ENCODE data around the gene SGK1.

Gene SGK1

GRCh38 chr6:134138226-134138975 is 179.5 kb downstream of the SGK1 start:
- 82 to 89% methylated on average over 3 of the region's 3 CpGs for WGBS, 2 experiments
- no peaks in the 10 kb centered on the region for H3K36me3 ChIP-seq (ENCODE audit: control insufficient read depth, insufficient read depth, low read length)
- H3K4me1 ChIP-seq (ENCODE audit: control insufficient read depth, insufficient read depth, low read length), result no peaks in the 10 kb centered on the region
- H3K27me3 ChIP-seq (ENCODE audit: control insufficient read depth, insufficient read depth, low read length, poor library complexity, severe bottlenecking), result no peaks in the 10 kb centered on the region
- H3K27ac ChIP-seq (ENCODE audit: insufficient read depth, low read depth, low read length, poor library complexity, severe bottlenecking), result no peak overlapping the region
- no peak overlapping the region for H3K4me3 ChIP-seq (ENCODE audit: insufficient read depth, low read depth, low read length)
- H3K9me3 ChIP-seq (ENCODE audit: control insufficient read depth, low read length), result no peaks in the 10 kb centered on the region

- Histone ChIP-seq H3K27ac (ENCODE audit: insufficient read depth, low read depth, low read length, poor library complexity, severe bottlenecking) (no peak overlapping the region), H3K4me1 (ENCODE audit: control insufficient read depth, insufficient read depth, low read length) (no peaks in the 10 kb centered on the region), H3K27me3 (ENCODE audit: control insufficient read depth, insufficient read depth, low read length, poor library complexity, severe bottlenecking) (no peaks in the 10 kb centered on the region), H3K4me3 (ENCODE audit: insufficient read depth, low read depth, low read length) (no peak overlapping the region), H3K9me3 (ENCODE audit: control insufficient read depth, low read length) (no peaks in the 10 kb centered on the region), H3K36me3 (ENCODE audit: control insufficient read depth, insufficient read depth, low read length) (no peaks in the 10 kb centered on the region)
- 90 to 91% methylated on average over 4 of the region's 4 CpGs for WGBS, 2 experiments
Observed at GRCh38 chr6:134134654-134135053, 183.3 kb downstream of the SGK1 start.

DNA sequence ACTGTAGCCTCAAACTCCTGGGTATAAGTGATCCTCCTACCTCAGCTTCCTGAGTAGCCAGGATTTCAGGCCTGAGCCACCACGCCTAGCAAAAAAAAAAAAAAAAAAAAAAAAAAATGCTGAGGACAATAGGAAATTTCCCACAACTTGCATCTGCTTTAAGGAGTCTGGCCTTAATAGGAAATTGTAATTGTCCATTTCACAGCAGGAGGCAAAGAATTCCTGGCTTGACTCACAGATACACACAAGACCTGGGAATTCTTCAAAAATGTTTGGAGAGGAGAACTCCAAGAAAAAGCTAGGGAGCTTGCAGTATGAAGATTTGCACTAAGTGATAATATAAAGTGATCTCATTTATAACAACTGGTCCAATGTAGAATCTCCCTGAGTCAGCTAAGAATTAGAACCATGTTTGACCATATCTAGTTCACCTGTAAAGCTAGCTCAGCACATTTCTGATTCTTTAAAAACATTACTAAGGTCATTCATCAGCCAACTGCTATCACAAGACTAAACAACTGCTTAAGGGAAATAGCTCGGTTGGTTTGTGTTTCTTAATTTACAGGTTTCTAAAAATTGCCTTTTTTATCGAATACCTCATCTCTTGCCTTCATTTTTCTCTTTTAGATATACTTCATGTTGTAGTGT is 185.3 kb downstream of the SGK1 start:
- Histone ChIP-seq H3K27me3 (ENCODE audit: control insufficient read depth, insufficient read depth, low read length, poor library complexity, severe bottlenecking) (no peaks in the 10 kb centered on the region), H3K4me1 (ENCODE audit: control insufficient read depth, insufficient read depth, low read length) (no peaks in the 10 kb centered on the region), H3K36me3 (ENCODE audit: control insufficient read depth, insufficient read depth, low read length) (no peaks in the 10 kb centered on the region), H3K27ac (ENCODE audit: insufficient read depth, low read depth, low read length, poor library complexity, severe bottlenecking) (no peak overlapping the region), H3K4me3 (ENCODE audit: insufficient read depth, low read depth, low read length) (no peak overlapping the region), H3K9me3 (ENCODE audit: control insufficient read depth, low read length) (no peaks in the 10 kb centered on the region)
- WGBS, 2 experiments, result 97 to 100% methylated on average over 2 to 3 of the region's 3 CpGs

GRCh38 chr6:134131530-134132139 is 186.3 kb downstream of the SGK1 start:
- H3K4me1 ChIP-seq (ENCODE audit: control insufficient read depth, insufficient read depth, low read length), result no peaks in the 10 kb centered on the region
- H3K4me3 ChIP-seq (ENCODE audit: insufficient read depth, low read depth, low read length), result no peak overlapping the region
- 95 to 96% methylated on average over 4 of the region's 4 CpGs for WGBS, 2 experiments
- no peak overlapping the region for H3K27ac ChIP-seq (ENCODE audit: insufficient read depth, low read depth, low read length, poor library complexity, severe bottlenecking)
- no peaks in the 10 kb centered on the region for H3K36me3 ChIP-seq (ENCODE audit: control insufficient read depth, insufficient read depth, low read length)
- no peaks in the 10 kb centered on the region for H3K9me3 ChIP-seq (ENCODE audit: control insufficient read depth, low read length)
- H3K27me3 ChIP-seq (ENCODE audit: control insufficient read depth, insufficient read depth, low read length, poor library complexity, severe bottlenecking), result no peaks in the 10 kb centered on the region

- Histone ChIP-seq H3K4me3 (ENCODE audit: insufficient read depth, low read depth, low read length) (no peak overlapping the region), H3K36me3 (ENCODE audit: control insufficient read depth, insufficient read depth, low read length) (no peaks in the 10 kb centered on the region), H3K4me1 (ENCODE audit: control insufficient read depth, insufficient read depth, low read length) (no peaks in the 10 kb centered on the region), H3K27ac (ENCODE audit: insufficient read depth, low read depth, low read length, poor library complexity, severe bottlenecking) (no peak overlapping the region), H3K27me3 (ENCODE audit: control insufficient read depth, insufficient read depth, low read length, poor library complexity, severe bottlenecking) (no peaks in the 10 kb centered on the region), H3K9me3 (ENCODE audit: control insufficient read depth, low read length) (no peaks in the 10 kb centered on the region)
- 82 to 100% methylated on average over 1 of the region's 1 CpG for WGBS, 2 experiments
Observed at GRCh38 chr6:134128146-134128545, 189.8 kb downstream of the SGK1 start.

DNA sequence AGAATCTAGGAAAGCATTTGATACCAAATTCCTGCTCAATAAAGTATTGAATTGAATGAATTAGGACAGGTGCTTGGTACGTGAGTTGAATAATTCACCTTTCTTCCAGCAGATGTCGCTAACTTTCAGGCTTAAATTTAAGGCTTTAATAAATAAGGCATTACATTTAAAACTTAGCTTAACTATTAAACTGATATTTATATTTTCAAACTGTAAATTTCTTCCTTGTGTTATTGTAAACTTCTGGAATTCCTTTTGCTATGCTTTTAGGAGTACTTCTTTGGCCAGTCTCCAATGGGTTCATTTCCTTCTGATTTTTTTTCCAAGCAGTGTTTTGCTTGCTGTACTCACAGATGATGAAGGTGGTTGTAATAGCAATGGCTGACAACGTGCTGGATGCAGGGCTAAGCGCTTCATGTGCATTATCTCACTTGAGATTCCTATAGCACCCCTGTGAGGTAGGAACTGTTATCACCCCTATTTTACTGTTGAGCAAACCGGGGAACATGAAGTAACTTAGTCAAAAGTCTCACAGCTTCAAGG is 194.2 kb downstream of the SGK1 start:
- no peaks in the 10 kb centered on the region for H3K9me3 ChIP-seq (ENCODE audit: control insufficient read depth, low read length)
- 25 to 36% methylated on average over 3 to 4 of the region's 5 CpGs for WGBS, 2 experiments
- H3K4me1 ChIP-seq (ENCODE audit: control insufficient read depth, insufficient read depth, low read length), result no peaks in the 10 kb centered on the region
- no peaks in the 10 kb centered on the region for H3K36me3 ChIP-seq (ENCODE audit: control insufficient read depth, insufficient read depth, low read length)
- no peak overlapping the region for H3K4me3 ChIP-seq (ENCODE audit: insufficient read depth, low read depth, low read length)
- H3K27ac ChIP-seq (ENCODE audit: insufficient read depth, low read depth, low read length, poor library complexity, severe bottlenecking), result no peak overlapping the region
- no peaks in the 10 kb centered on the region for H3K27me3 ChIP-seq (ENCODE audit: control insufficient read depth, insufficient read depth, low read length, poor library complexity, severe bottlenecking)

DNA sequence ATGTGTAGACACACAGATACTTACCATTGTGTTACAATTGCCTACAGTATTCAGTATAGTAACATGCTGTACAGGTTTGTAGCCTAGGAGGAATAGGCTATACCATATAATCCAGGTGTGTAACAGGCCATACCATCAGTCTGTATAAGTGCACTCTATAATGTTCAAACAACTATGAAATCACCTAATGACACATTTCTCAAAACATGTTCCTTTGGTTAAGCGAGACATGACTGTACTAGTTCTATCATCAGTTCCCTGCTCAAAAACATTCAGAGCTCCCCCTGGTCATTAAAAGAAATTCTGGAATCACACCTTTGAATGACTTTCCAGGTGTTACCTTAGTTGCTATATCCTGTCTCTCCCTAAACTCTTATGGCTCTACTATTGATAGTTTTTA is 195.1 kb downstream of the SGK1 start:
- Histone ChIP-seq H3K4me1 (ENCODE audit: control insufficient read depth, insufficient read depth, low read length) (no peaks in the 10 kb centered on the region), H3K27ac (ENCODE audit: insufficient read depth, low read depth, low read length, poor library complexity, severe bottlenecking) (no peak overlapping the region), H3K27me3 (ENCODE audit: control insufficient read depth, insufficient read depth, low read length, poor library complexity, severe bottlenecking) (no peaks in the 10 kb centered on the region), H3K36me3 (ENCODE audit: control insufficient read depth, insufficient read depth, low read length) (no peaks in the 10 kb centered on the region), H3K9me3 (ENCODE audit: control insufficient read depth, low read length) (no peaks in the 10 kb centered on the region), H3K4me3 (ENCODE audit: insufficient read depth, low read depth, low read length) (no peak overlapping the region)
- WGBS, 2 experiments, result 88 to 97% methylated on average over 1 of the region's 1 CpG

DNA sequence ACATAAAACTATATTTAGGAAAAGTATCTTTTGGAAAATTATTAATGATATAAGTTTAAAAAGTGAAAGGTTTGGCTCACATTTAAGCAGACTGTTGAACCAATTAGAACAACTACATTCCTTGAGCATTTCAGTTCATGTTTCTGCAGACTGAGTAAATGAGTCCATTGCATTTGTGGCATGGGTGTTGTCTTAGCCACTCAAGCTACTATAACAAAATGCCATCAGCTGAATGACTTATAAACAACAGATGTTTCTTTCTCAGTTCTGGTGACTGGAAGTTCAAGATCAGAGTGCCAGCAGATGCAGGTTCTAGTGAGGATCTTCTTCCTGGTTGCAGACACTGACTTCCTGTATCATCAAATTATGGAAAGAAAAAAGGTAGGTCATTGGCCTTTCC is 198.4 kb downstream of the SGK1 start:
- no peak overlapping the region for H3K27ac ChIP-seq (ENCODE audit: insufficient read depth, low read depth, low read length, poor library complexity, severe bottlenecking)
- no peaks in the 10 kb centered on the region for H3K4me1 ChIP-seq (ENCODE audit: control insufficient read depth, insufficient read depth, low read length)
- H3K4me3 ChIP-seq (ENCODE audit: insufficient read depth, low read depth, low read length), result no peak overlapping the region
- no peaks in the 10 kb centered on the region for H3K36me3 ChIP-seq (ENCODE audit: control insufficient read depth, insufficient read depth, low read length)
- no peaks in the 10 kb centered on the region for H3K27me3 ChIP-seq (ENCODE audit: control insufficient read depth, insufficient read depth, low read length, poor library complexity, severe bottlenecking)
- no peaks in the 10 kb centered on the region for H3K9me3 ChIP-seq (ENCODE audit: control insufficient read depth, low read length)

All from ectodermal cell (in vitro differentiated cells).